Astrocyte (in vitro differentiated cells and primary cell): ENCODE results near the gene MARF1. TPM values are rescaled to one million over a fixed set of nuclear protein-coding genes. Genes with fewer than 3 reads are reported as not detected.
A peak's percentile ranks its signal among the peaks of the same experiment; 100 is the strongest.

Experiments
- DNase-seq: peaks from one replicate; pipeline ENCODE4 v3.0.0-alpha.2; 2010; ENCODE audit warnings: low read depth
- FAIRE-seq: peaks from 2 replicates; lab custom pipeline; 2011; peaks lifted over from hg19 to GRCh38; lab: Jason Lieb, UNC
- H2AFZ ChIP-seq: 2 replicates; pipeline ENCODE4 v1.6.0; 2012; ENCODE audit warnings: low read depth, low read length, inconsistent platforms
- H3K27ac ChIP-seq: 2 replicates; pipeline ENCODE4 v1.5.1; 2011; ENCODE audit warnings: low read depth, low read length, inconsistent platforms
- H3K27me3 ChIP-seq: 2 replicates; pipeline ENCODE4 v1.6.0; 2011; ENCODE audit warnings: low read length, inconsistent platforms; ENCODE audit not compliant: insufficient read depth
- H3K36me3 ChIP-seq: 2 replicates; pipeline ENCODE4 v1.5.1; 2011; ENCODE audit warnings: low read length, inconsistent platforms; ENCODE audit not compliant: insufficient read depth
- H3K4me1 ChIP-seq: 2 replicates; pipeline ENCODE4 v1.5.1; 2011; ENCODE audit warnings: low read length, inconsistent platforms; ENCODE audit not compliant: insufficient read depth
- H3K4me2 ChIP-seq: 2 replicates; pipeline ENCODE4 v1.6.0; 2012; ENCODE audit warnings: low read length, inconsistent platforms
- H3K4me3 ChIP-seq: 2 replicates; pipeline ENCODE4 v1.5.1; 2011; ENCODE audit warnings: low read depth, mild to moderate bottlenecking, low read length, inconsistent platforms; ENCODE audit not compliant: insufficient read depth
- H3K79me2 ChIP-seq: 2 replicates; pipeline ENCODE4 v1.6.0; 2012; ENCODE audit warnings: mild to moderate bottlenecking, low read length, inconsistent platforms; ENCODE audit not compliant: insufficient read depth
- H3K9ac ChIP-seq: 2 replicates; pipeline ENCODE4 v1.6.0; 2012; ENCODE audit warnings: mild to moderate bottlenecking, low read length, inconsistent platforms
- H3K9me3 ChIP-seq: 2 replicates; pipeline ENCODE4 v1.5.1; 2012; ENCODE audit warnings: low read depth, mild to moderate bottlenecking, low read length, inconsistent platforms; ENCODE audit not compliant: insufficient read depth
- H4K20me1 ChIP-seq: 2 replicates; pipeline ENCODE4 v1.6.0; 2012; ENCODE audit warnings: low read length, inconsistent platforms; ENCODE audit not compliant: insufficient read depth
- H3K27ac Mint-ChIP-seq: one replicate; pipeline ENCODE4 v1.8.0; 2021; ENCODE audit warnings: mild to moderate bottlenecking, mixed read lengths; ENCODE audit not compliant: unreplicated experiment
- H3K27me3 Mint-ChIP-seq: one replicate; pipeline ENCODE4 v1.8.0; 2021; ENCODE audit warnings: low read depth, mixed read lengths; ENCODE audit not compliant: unreplicated experiment
- H3K36me3 Mint-ChIP-seq: one replicate; pipeline ENCODE4 v1.8.0; 2021; ENCODE audit warnings: low read depth, mixed read lengths; ENCODE audit not compliant: unreplicated experiment
- H3K4me1 Mint-ChIP-seq: one replicate; pipeline ENCODE4 v1.8.0; 2021; ENCODE audit warnings: low read depth, mixed read lengths; ENCODE audit not compliant: unreplicated experiment
- H3K4me3 Mint-ChIP-seq: one replicate; pipeline ENCODE4 v1.8.0; 2021; ENCODE audit warnings: mild to moderate bottlenecking, moderate library complexity, mixed read lengths; ENCODE audit not compliant: unreplicated experiment
- H3K9me3 Mint-ChIP-seq: one replicate; pipeline ENCODE4 v1.8.0; 2021; ENCODE audit warnings: mild to moderate bottlenecking, mixed read lengths; ENCODE audit not compliant: unreplicated experiment
- CTCF ChIP-seq: IDR thresholded peaks from 2 replicates; pipeline ENCODE4 v1.5.1; 2011; ENCODE audit warnings: low read depth, mild to moderate bottlenecking, inconsistent platforms, low read length, moderate library complexity; ENCODE audit not compliant: insufficient read depth
- EZH2 ChIP-seq: IDR thresholded peaks from 2 replicates; pipeline ENCODE4 v1.6.1; 2012; ENCODE audit warnings: mild to moderate bottlenecking, low read length, inconsistent platforms; ENCODE audit not compliant: insufficient read depth
- total RNA-seq: library from RNA; stranded (reverse); gene quantifications from 2 replicates; pipeline ENCODE4 v1.2.1, GENCODE V29; 2021

The MARF1 gene
- total RNA-seq, 1 donor from 2014 or later: 47.4 TPM

GRCh38 chr16:15690296-15690695, 47.3 kb upstream of the MARF1 start:
- no peak overlapping the region for H3K4me3 Mint-ChIP-seq
- Histone ChIP-seq H3K9me3 (no peaks in the 10 kb centered on the region), H2AFZ (no peak overlapping the region), H4K20me1 (peaks cover 6% of the 10 kb centered on the region), H3K4me1 (no peaks in the 10 kb centered on the region), H3K79me2 (no peaks in the 10 kb centered on the region), H3K9ac (no peak overlapping the region), H3K4me3 (no peak overlapping the region), H3K27ac (peak overlapping the region; percentile 31), H3K36me3 (peaks cover 27% of the 10 kb centered on the region), H3K27me3 (no peaks in the 10 kb centered on the region), H3K4me2 (peak overlapping the region; percentile 31)
- no peaks in the 10 kb centered on the region for H3K4me1 Mint-ChIP-seq
- TF ChIP-seq EZH2 (no peak), CTCF (no peak)
- no peak overlapping the region for H3K27ac Mint-ChIP-seq
- no peak for FAIRE-seq
- peak; percentile 31 for DNase-seq
- peaks cover 8% of the 10 kb centered on the region for H3K36me3 Mint-ChIP-seq
- H3K27me3 Mint-ChIP-seq: no peaks in the 10 kb centered on the region
- H3K9me3 Mint-ChIP-seq: no peaks in the 10 kb centered on the region

- no peaks in the 10 kb centered on the region for H3K27me3 Mint-ChIP-seq
- Histone ChIP-seq H3K79me2 (peaks cover 5% of the 10 kb centered on the region), H3K27ac (no peak overlapping the region), H3K36me3 (peaks cover 27% of the 10 kb centered on the region), H4K20me1 (peaks cover 6% of the 10 kb centered on the region), H3K4me2 (no peak overlapping the region), H3K4me1 (no peaks in the 10 kb centered on the region), H3K9ac (no peak overlapping the region), H3K9me3 (no peaks in the 10 kb centered on the region), H3K4me3 (no peak overlapping the region), H2AFZ (no peak overlapping the region), H3K27me3 (no peaks in the 10 kb centered on the region)
- no peaks in the 10 kb centered on the region for H3K9me3 Mint-ChIP-seq
- no peaks in the 10 kb centered on the region for H3K4me1 Mint-ChIP-seq
- FAIRE-seq (no peak), DNase-seq (peak; percentile 29)
- H3K27ac Mint-ChIP-seq: no peak overlapping the region
- TF ChIP-seq EZH2 (no peak), CTCF (no peak)
- no peak overlapping the region for H3K4me3 Mint-ChIP-seq
- H3K36me3 Mint-ChIP-seq: peaks cover 10% of the 10 kb centered on the region
These were observed 46.3 kb upstream of the MARF1 start for GRCh38 chr16:15689290-15689689.

- Histone ChIP-seq H3K36me3 (peaks cover 18% of the 10 kb centered on the region), H3K9me3 (no peaks in the 10 kb centered on the region), H3K4me3 (no peak overlapping the region), H3K4me2 (no peak overlapping the region), H4K20me1 (peaks cover 6% of the 10 kb centered on the region), H3K27me3 (no peaks in the 10 kb centered on the region), H3K9ac (no peak overlapping the region), H2AFZ (no peak overlapping the region), H3K4me1 (no peaks in the 10 kb centered on the region), H3K27ac (no peak overlapping the region), H3K79me2 (peaks cover 9% of the 10 kb centered on the region)
- Mint-ChIP-seq H3K36me3 (peaks cover 2% of the 10 kb centered on the region), H3K4me1 (no peaks in the 10 kb centered on the region), H3K27me3 (no peaks in the 10 kb centered on the region), H3K27ac (no peak overlapping the region), H3K4me3 (no peak overlapping the region), H3K9me3 (no peaks in the 10 kb centered on the region)
- DNase-seq (no peak), FAIRE-seq (no peak)
- TF ChIP-seq EZH2: no peak
- TF ChIP-seq CTCF: no peak
These were observed 43.3 kb upstream of the MARF1 start for GRCh38 chr16:15686287-15686686.
